WTC11 (cell line): Measurements from ENCODE around the gene KRT82.

Source experiments
- ESRRA ChIP-seq: sonication (generic); formaldehyde crosslinking; IDR thresholded peaks from 2 replicates; pipeline ENCODE4 v1.8.1; 2022; ENCODE audit warnings: mild to moderate bottlenecking, missing genetic modification reagents, borderline replicate concordance
- IRF2 ChIP-seq: sonication (generic); formaldehyde crosslinking; IDR thresholded peaks from 2 replicates; pipeline ENCODE4 v1.8.0; 2022; ENCODE audit warnings: low read depth, missing genetic modification reagents, borderline replicate concordance
- KAT7 ChIP-seq: sonication (generic); formaldehyde crosslinking; IDR thresholded peaks from 2 replicates; pipeline ENCODE4 v1.8.1; 2023; ENCODE audit warnings: missing genetic modification reagents, mild to moderate bottlenecking, borderline replicate concordance
- MLX ChIP-seq: sonication (generic); formaldehyde crosslinking; IDR thresholded peaks from 2 replicates; pipeline ENCODE4 v1.8.1; 2023; ENCODE audit warnings: mild to moderate bottlenecking, missing genetic modification reagents, moderate library complexity
- NR2C2 ChIP-seq: sonication (generic); formaldehyde crosslinking; IDR thresholded peaks from 2 replicates; pipeline ENCODE4 v1.8.0; 2022; ENCODE audit warnings: mild to moderate bottlenecking, missing genetic modification reagents
- SP1 ChIP-seq: sonication (generic); formaldehyde crosslinking; conservative IDR thresholded peaks from 2 replicates; pipeline ENCODE4 v1.8.1; 2022; ENCODE audit warnings: missing genetic modification reagents
- USF2 ChIP-seq: sonication (generic); formaldehyde crosslinking; IDR thresholded peaks from 2 replicates; pipeline ENCODE4 v1.8.1; 2023; ENCODE audit warnings: mild to moderate bottlenecking, missing genetic modification reagents, moderate library complexity
- ZNF121 ChIP-seq: sonication (generic); formaldehyde crosslinking; IDR thresholded peaks from 2 replicates; pipeline ENCODE4 v1.8.0; 2023; ENCODE audit warnings: missing genetic modification reagents
- TF ChIP-seq, protein P1 (sequence below): fragments of 200-600 bp; IDR thresholded peaks from 2 replicates; pipeline ENCODE4 v1.8.0; 2022; ENCODE audit warnings: antibody characterized with exemption
- TF ChIP-seq, protein P2 (sequence below): sonication (generic); formaldehyde crosslinking; IDR thresholded peaks from 2 replicates; pipeline ENCODE4 v1.8.0; 2022; ENCODE audit warnings: missing genetic modification reagents
- TF ChIP-seq, protein P3 (sequence below): sonication (generic); formaldehyde crosslinking; IDR thresholded peaks from 2 replicates; pipeline ENCODE4 v1.8.0; 2023; ENCODE audit warnings: missing genetic modification reagents
- TF ChIP-seq, protein P4 (sequence below): sonication (generic); formaldehyde crosslinking; IDR thresholded peaks from 2 replicates; pipeline ENCODE4 v1.8.1; 2022; ENCODE audit warnings: low read depth, mild to moderate bottlenecking, moderate library complexity, missing genetic modification reagents, borderline replicate concordance

DNA sequence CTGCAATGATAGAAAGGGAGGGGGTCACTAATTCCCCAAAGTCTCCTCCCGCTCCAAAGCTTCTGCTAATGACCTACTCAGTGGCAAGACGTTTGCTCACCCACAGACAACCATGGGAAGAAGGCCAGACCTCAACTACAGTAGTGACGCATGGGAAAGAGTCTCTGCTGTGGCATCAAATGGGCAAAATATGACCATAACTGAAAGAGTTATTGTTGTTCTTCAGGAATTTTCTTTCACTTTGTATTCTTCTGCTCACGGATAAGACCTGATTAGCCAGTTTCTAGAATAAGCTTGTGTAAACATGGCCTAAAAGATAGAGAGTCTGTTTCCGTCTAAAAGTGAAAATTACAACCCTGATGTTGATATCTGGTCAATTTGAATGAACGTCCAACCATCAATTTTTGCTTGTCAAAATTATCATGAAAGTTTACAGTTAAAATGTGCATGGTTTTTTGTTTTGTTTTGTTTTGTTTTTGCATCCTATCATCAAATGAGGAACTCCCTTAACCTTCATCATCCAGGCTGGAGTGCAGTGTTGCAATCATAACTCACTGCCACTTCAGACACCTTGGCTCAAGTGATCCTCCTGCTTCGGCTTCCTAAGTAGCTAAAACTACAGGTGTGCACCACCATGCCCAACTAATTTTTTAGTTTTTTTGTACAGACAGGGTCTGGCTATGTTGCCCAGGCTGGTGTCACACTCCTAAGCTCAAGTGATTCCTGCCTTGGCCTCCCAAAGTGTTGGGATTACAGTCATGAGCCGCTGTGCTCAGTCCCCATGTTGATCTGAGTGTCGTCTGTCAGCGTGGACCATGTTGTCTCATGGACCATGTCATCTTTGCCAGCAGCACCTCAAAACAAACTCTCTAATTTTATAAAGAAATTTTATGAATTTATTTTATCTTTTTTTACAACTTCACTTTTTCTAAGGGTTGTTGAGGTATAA lies 38.8 kb upstream of the KRT82 start:
- TF ChIP-seq KAT7 (no peak), USF2 (CRISPR knock-in tag) (no peak), ZNF121 (CRISPR knock-in tag) (no peak), SP1 (no peak), NR2C2 (CRISPR knock-in tag) (no peak), MLX (no peak), IRF2 (CRISPR knock-in tag) (no peak), ESRRA (CRISPR knock-in tag) (no peak)
- TF ChIP-seq, protein P1, sequence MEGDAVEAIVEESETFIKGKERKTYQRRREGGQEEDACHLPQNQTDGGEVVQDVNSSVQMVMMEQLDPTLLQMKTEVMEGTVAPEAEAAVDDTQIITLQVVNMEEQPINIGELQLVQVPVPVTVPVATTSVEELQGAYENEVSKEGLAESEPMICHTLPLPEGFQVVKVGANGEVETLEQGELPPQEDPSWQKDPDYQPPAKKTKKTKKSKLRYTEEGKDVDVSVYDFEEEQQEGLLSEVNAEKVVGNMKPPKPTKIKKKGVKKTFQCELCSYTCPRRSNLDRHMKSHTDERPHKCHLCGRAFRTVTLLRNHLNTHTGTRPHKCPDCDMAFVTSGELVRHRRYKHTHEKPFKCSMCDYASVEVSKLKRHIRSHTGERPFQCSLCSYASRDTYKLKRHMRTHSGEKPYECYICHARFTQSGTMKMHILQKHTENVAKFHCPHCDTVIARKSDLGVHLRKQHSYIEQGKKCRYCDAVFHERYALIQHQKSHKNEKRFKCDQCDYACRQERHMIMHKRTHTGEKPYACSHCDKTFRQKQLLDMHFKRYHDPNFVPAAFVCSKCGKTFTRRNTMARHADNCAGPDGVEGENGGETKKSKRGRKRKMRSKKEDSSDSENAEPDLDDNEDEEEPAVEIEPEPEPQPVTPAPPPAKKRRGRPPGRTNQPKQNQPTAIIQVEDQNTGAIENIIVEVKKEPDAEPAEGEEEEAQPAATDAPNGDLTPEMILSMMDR: no peak
- TF ChIP-seq, protein P2, sequence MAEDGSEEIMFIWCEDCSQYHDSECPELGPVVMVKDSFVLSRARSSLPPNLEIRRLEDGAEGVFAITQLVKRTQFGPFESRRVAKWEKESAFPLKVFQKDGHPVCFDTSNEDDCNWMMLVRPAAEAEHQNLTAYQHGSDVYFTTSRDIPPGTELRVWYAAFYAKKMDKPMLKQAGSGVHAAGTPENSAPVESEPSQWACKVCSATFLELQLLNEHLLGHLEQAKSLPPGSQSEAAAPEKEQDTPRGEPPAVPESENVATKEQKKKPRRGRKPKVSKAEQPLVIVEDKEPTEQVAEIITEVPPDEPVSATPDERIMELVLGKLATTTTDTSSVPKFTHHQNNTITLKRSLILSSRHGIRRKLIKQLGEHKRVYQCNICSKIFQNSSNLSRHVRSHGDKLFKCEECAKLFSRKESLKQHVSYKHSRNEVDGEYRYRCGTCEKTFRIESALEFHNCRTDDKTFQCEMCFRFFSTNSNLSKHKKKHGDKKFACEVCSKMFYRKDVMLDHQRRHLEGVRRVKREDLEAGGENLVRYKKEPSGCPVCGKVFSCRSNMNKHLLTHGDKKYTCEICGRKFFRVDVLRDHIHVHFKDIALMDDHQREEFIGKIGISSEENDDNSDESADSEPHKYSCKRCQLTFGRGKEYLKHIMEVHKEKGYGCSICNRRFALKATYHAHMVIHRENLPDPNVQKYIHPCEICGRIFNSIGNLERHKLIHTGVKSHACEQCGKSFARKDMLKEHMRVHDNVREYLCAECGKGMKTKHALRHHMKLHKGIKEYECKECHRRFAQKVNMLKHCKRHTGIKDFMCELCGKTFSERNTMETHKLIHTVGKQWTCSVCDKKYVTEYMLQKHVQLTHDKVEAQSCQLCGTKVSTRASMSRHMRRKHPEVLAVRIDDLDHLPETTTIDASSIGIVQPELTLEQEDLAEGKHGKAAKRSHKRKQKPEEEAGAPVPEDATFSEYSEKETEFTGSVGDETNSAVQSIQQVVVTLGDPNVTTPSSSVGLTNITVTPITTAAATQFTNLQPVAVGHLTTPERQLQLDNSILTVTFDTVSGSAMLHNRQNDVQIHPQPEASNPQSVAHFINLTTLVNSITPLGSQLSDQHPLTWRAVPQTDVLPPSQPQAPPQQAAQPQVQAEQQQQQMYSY (CRISPR knock-in tag): no peak
- TF ChIP-seq, protein P3, sequence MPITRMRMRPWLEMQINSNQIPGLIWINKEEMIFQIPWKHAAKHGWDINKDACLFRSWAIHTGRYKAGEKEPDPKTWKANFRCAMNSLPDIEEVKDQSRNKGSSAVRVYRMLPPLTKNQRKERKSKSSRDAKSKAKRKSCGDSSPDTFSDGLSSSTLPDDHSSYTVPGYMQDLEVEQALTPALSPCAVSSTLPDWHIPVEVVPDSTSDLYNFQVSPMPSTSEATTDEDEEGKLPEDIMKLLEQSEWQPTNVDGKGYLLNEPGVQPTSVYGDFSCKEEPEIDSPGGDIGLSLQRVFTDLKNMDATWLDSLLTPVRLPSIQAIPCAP (CRISPR knock-in tag): no peak
- TF ChIP-seq, protein P4, sequence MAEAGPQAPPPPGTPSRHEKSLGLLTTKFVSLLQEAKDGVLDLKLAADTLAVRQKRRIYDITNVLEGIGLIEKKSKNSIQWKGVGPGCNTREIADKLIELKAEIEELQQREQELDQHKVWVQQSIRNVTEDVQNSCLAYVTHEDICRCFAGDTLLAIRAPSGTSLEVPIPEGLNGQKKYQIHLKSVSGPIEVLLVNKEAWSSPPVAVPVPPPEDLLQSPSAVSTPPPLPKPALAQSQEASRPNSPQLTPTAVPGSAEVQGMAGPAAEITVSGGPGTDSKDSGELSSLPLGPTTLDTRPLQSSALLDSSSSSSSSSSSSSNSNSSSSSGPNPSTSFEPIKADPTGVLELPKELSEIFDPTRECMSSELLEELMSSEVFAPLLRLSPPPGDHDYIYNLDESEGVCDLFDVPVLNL (CRISPR knock-in tag): no peak
